HL-60/S4 treated with retinoic acid at 250 ng/mL for 4 days and 3 days (cell line): ENCODE measurements around the gene PPM1J.

Source experiments
- in situ Hi-C: fragments of 300-500 bp; cut with MboI; formaldehyde crosslinking; loops from 2 replicates; pipeline ENCODE4 v1.7.0; 2022; ENCODE audit warnings: low sequenced_read_pairs

The PPM1J gene

DNA sequence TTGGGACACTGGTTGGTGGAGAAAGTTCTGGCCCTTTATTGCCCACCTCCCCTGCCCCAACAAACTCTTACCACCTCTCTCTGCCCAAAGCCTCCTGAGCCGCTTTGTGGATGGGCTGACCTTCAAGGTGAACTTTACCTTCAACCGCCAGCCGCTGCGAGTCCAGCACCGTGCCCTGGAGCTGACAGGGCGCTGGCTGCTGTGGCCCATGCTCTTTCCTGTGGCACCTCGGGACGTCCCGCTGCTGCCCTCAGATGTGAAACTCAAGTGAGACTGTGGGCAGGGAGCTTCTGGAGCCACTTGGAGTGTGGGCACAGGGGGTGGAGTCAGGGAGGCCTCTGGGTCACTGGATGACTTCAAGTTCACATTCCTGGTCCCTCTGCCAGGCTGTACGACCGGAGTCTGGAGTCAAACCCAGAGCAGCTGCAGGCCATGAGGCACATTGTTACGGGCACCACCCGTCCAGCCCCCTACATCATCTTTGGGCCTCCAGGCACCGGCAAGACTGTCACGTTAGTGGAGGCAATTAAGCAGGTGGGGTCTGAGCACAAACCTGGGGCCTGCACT lies 20.7 kb downstream of the PPM1J start:
- in situ Hi-C loops = no loop called here

GRCh38 chr1:112693821-112694220 lies 21.3 kb downstream of the PPM1J start:
- in situ Hi-C loops = no loop called here

DNA sequence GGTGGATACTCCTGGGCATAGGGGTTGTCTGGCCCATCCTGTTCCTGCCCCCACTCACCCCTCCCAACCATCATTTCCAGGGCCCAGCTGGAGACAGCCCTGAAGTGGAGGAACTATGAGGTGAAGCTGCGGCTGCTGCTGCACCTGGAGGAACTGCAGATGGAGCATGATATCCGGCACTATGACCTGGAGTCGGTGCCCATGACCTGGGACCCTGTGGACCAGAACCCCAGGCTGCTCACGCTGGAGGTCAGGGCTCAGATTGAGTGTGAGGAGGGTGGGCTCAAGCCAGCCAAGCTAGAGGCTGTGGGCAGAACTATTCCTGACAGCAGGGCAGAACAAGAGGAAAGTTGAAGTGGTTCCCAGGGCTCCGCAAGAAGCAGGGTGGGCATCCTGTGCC lies 22.5 kb downstream of the PPM1J start:
- in situ Hi-C loops = no loop called here

- in situ Hi-C loops = no loop called here
Observed at GRCh38 chr1:112689842-112690237, 25.3 kb downstream of the PPM1J start.

GRCh38 chr1:112689196-112689841 lies 25.8 kb downstream of the PPM1J start:
- in situ Hi-C loops = no loop called here

- in situ Hi-C loops = no loop called here
Observed at GRCh38 chr1:112688781-112689193, 26.3 kb downstream of the PPM1J start.

GRCh38 chr1:112687785-112688496 lies 27.2 kb downstream of the PPM1J start:
- in situ Hi-C loops = no loop called here

GRCh38 chr1:112687361-112687760 lies 27.8 kb downstream of the PPM1J start:
- in situ Hi-C loops = no loop called here

GRCh38 chr1:112686835-112687234 lies 28.3 kb downstream of the PPM1J start:
- in situ Hi-C loops = no loop called here

GRCh38 chr1:112686417-112686816 lies 28.7 kb downstream of the PPM1J start:
- in situ Hi-C loops = no loop called here

- in situ Hi-C loops = no loop called here
Observed at GRCh38 chr1:112685913-112686312, 29.2 kb downstream of the PPM1J start.

DNA sequence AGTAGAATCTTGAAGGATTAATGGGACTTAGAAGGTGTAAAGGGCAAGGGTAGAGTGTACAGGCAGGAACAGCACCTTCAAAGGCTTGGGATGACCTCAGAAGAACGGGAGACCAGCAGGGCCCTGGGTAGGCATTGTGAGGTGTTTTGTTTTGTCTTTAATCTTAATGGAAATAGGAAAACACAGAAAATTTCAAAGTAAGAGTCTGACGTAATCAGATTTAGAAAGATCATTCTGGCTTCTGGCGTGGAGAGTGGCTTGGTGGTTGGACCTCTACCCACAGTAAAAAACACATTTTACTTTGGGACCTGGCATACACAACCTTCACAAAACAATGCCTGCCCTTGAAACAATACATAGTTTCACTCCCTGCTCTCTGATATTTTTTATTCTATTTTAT lies 36.5 kb downstream of the PPM1J start:
- in situ Hi-C loops = no loop called here

DNA sequence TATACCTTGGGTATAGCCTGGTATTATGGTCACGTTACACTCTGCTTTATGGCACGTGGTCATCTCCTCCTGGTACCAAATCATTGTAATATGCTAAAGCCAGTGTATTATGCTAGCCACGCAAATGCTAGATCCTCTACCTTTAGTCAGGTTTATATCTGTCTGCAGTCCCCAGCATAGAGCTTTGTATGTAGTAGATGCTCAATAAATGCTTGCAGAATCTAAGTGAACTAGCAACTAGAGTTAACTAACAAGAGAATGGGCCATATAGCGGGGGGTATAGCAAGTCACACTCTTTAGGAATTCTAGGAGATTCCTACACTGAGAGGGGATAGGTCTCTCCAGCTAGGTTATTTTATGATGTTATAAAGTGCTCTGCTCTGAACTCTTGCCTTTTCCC lies 37.6 kb downstream of the PPM1J start:
- in situ Hi-C loops = no loop called here

DNA sequence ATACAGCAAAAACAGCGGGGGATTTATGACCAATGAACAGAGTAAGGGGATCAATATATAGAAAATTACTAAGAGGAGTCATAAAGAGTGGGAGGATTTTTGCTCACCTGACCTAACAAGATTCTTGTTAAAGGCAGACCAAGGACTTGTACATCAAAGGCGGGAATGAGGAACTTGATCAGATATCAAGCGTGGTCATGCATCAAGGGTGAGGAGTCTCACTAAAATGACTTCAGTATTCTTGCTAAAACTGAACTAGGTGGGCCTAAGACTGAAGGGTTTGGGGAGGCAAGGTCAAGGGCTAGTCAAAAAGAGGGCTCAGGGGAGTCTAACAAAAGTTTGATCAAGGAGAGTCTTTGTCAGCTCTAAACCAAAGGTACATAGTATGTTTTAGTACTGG lies 38.6 kb downstream of the PPM1J start:
- in situ Hi-C loops = no loop called here

GRCh38 chr1:112675728-112676381 lies 39.3 kb downstream of the PPM1J start:
- in situ Hi-C loops = no loop called here

GRCh38 chr1:112674986-112675727 lies 40.0 kb downstream of the PPM1J start:
- in situ Hi-C loops = no loop called here

DNA sequence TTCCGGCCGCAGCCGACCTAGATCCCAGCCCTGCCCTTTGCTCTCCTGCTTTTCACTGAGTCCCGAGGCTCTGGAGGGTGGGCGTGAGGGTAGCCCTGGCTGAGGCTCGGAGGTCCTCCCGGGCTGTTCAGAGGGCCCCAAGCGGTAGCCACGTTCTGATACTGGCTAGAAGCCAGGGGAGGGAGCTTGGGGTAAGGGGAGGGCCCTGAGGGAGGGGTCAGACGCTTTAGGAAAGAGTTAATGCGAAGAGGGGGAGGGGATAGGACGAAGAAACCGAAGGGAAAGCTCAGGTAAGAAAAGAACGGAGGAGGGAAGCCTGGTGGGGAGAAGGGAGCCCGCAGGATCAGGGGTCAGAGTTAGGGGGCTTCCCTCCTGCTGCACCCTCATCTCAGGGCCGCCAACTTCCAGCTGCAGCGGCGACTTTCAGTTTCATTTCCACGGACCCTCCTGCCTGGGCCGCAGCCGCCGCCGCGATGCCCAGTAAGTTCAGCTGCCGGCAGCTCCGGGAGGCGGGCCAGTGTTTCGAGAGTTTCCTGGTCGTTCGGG lies 40.6 kb downstream of the PPM1J start, which contains the start of gene MOV10:
Gene MOV10 (plus strand): TSS at position 220 of the 546 bp plus-strand sequence. CDS start 254 bp downstream, at position 474.
- in situ Hi-C loops = no loop called here

GRCh38 chr1:112673592-112674439 lies 41.3 kb downstream of the PPM1J start:
- in situ Hi-C loops = no loop called here

GRCh38 chr1:112672842-112673241 lies 42.3 kb downstream of the PPM1J start:
- in situ Hi-C loops = no loop called here

- in situ Hi-C loops = no loop called here
Observed at GRCh38 chr1:112672009-112672408, 43.1 kb downstream of the PPM1J start.
